ENCODE results near the gene ELAPOR2. TPM values are rescaled to one million over a fixed set of nuclear protein-coding genes. Genes with fewer than 3 reads are reported as not detected.
"Not testable (repeated sequence)": the region's sequence is repeated elsewhere in the genome, so short reads cannot be mapped to it uniquely, and the experiment has no call there.

ELAPOR2 gene, protein sequence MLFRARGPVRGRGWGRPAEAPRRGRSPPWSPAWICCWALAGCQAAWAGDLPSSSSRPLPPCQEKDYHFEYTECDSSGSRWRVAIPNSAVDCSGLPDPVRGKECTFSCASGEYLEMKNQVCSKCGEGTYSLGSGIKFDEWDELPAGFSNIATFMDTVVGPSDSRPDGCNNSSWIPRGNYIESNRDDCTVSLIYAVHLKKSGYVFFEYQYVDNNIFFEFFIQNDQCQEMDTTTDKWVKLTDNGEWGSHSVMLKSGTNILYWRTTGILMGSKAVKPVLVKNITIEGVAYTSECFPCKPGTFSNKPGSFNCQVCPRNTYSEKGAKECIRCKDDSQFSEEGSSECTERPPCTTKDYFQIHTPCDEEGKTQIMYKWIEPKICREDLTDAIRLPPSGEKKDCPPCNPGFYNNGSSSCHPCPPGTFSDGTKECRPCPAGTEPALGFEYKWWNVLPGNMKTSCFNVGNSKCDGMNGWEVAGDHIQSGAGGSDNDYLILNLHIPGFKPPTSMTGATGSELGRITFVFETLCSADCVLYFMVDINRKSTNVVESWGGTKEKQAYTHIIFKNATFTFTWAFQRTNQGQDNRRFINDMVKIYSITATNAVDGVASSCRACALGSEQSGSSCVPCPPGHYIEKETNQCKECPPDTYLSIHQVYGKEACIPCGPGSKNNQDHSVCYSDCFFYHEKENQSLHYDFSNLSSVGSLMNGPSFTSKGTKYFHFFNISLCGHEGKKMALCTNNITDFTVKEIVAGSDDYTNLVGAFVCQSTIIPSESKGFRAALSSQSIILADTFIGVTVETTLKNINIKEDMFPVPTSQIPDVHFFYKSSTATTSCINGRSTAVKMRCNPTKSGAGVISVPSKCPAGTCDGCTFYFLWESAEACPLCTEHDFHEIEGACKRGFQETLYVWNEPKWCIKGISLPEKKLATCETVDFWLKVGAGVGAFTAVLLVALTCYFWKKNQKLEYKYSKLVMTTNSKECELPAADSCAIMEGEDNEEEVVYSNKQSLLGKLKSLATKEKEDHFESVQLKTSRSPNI
- 10 to 100 TPM in 1 of 4 donors, 1 to 10 TPM in 3; 6.4 to 10.8 (median 8.5) TPM for polyA plus RNA-seq (ENCODE audit: insufficient read length in 4 of 4)

DNA sequence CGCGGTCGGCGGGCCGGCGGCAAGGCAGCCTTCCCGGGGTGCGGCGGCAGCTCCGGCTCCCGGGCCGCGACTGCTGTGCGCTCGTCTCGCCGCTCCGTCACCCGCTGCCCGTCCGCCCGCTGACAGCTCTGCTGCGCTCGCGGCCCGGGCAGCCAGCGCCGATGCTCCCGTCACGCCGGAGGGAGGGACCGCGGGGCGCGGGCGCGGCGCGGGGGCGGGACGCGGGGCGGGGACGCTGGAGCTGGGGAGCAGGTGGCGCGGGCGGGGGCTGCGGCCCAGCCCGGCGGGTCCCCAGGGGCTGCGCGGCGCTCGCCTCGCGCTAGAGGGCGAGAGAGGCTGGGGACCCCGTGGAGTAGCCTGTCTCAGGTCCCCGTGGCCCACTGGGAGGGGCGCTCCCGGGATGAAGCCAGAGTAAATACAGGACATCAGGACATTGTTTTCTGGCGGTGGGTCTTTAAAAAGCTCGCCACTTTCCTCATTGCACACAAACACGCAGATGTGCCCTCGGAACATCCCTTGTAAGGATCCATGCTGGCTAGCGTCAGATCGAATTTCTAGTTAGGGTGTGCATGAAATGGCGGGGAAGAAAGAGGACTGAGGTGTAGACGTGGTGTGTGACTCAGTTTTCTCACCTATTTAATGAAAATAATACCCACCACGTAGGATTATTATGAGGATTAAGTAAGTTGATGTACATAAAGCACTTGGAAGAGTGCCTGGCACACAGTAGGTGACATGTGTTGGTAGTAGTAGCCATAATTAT, at the start of gene ELAPOR2:
TSS of gene ELAPOR2 (minus strand) at position 130 of the 763 bp plus-strand sequence. CDS start 141 bp downstream, outside the sequence.
- DNase-seq (ENCODE audit: low read depth in 4 of 4, low spot score in 3 of 4): peak; percentile 37 to 61 (median 56)

- DNase-seq (ENCODE audit: low read depth in 4 of 4, low spot score in 3 of 4): no peak
Observed at GRCh38 chr7:87107949-87108776, 48.7 kb upstream of the ELAPOR2 start.

- DNase-seq (ENCODE audit: low read depth in 4 of 4, low spot score in 3 of 4): no peak
Observed at GRCh38 chr7:87106974-87107612, 47.6 kb upstream of the ELAPOR2 start.

- no peak for DNase-seq (ENCODE audit: low read depth in 4 of 4, low spot score in 3 of 4)
Observed at GRCh38 chr7:87105401-87105800, 45.9 kb upstream of the ELAPOR2 start.

GRCh38 chr7:87100326-87100725, 40.9 kb upstream of the ELAPOR2 start:
- no peak for DNase-seq (ENCODE audit: low read depth in 4 of 4, low spot score in 3 of 4)

- not testable (repeated sequence) for DNase-seq (ENCODE audit: low read depth in 4 of 4, low spot score in 3 of 4)
Observed at GRCh38 chr7:87097375-87097774, 37.9 kb upstream of the ELAPOR2 start.

GRCh38 chr7:87094322-87094721, 34.9 kb upstream of the ELAPOR2 start:
- no peak for DNase-seq (ENCODE audit: low read depth in 4 of 4, low spot score in 3 of 4)

DNA sequence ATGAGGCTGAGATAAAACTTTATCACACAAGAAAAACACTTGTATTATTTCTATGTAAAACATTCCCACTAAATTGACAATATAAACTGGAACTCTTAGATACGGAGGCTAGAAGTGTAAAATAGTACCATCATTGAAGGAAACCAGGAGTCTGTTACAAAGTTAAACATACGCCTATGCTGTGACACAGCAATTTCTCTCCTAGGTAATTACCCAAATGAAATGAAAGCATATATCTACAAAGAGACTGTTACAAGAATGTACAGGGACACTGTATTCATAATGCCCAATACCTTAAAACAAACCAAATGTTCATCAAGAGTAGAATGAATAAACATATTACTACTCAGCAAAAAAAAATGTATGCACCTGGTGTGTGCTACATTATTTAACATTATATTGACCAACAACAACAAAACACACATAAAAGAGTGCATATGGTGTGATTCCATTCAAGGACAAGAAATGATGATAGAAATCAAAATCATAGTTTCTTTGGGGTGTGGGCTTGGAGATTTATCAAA, 33.2 kb upstream of the ELAPOR2 start:
- DNase-seq (ENCODE audit: low read depth in 4 of 4, low spot score in 3 of 4): no peak

GRCh38 chr7:87091487-87092066, 32.1 kb upstream of the ELAPOR2 start:
- no peak for DNase-seq (ENCODE audit: low read depth in 4 of 4, low spot score in 3 of 4)

DNA sequence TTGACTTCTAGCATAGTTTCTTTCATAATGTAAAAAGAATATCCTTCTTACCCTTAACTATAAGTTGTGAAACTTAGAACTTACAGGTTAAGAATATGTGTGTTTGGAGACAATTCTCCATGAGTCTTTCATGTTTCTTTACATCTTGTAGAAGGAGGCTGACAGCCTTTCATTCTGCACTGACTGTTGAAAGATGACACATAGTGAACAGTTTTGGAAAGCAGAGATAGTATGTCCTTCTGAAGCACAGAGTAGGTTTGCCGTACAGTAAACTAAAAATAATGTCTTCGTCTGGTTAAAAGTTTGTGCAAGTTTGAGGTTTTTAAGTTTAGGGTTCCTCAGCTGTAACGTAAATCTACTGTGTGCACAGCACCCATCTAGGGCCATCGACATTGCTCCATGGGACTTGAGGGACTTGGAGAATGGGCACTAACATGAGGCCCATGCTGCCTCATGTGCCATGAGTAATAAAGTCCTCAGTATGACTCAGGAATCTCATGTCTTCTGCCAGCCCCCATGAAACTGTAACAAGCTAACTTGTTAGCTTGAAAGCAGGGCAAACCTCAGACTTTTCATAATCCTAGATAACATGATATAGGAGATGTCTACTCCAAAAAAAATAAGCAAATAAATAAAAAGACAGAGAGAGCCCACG, 24.5 kb upstream of the ELAPOR2 start:
- no peak for DNase-seq (ENCODE audit: low read depth in 4 of 4, low spot score in 3 of 4)

DNA sequence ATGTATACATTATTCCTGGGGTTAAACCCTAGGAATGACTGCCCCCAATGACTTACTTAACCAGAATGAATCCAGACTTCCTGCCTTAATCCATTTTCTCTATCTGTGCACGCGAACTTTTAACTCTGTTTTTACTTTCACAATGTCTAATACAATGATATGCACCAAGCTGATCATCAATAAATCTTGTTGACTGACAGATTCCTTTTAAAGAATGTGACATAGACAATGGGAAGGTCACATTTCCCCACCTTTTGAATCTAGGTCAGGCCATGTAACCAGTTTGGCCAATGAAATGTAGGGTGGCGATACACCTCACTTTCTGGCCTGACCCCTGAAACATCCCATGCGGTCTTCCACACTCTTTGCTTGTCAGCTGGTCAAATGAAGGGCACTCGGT, 23.2 kb upstream of the ELAPOR2 start:
- DNase-seq (ENCODE audit: low read depth in 4 of 4, low spot score in 3 of 4): no peak

GRCh38 chr7:87075671-87076404, 16.4 kb upstream of the ELAPOR2 start:
- no peak for DNase-seq (ENCODE audit: low read depth in 4 of 4, low spot score in 3 of 4)

GRCh38 chr7:87067788-87068187, 8.3 kb upstream of the ELAPOR2 start:
- no peak for DNase-seq (ENCODE audit: low read depth in 4 of 4, low spot score in 3 of 4)

GRCh38 chr7:87060288-87060537, 759 bp upstream of the ELAPOR2 start:
- no peak for DNase-seq (ENCODE audit: low read depth in 4 of 4, low spot score in 3 of 4)

- peak in 1 of 4 donors; percentile 2 for DNase-seq (ENCODE audit: low read depth in 4 of 4, low spot score in 3 of 4)
Observed at GRCh38 chr7:87058744-87059524, 520 bp downstream of the ELAPOR2 start.

DNA sequence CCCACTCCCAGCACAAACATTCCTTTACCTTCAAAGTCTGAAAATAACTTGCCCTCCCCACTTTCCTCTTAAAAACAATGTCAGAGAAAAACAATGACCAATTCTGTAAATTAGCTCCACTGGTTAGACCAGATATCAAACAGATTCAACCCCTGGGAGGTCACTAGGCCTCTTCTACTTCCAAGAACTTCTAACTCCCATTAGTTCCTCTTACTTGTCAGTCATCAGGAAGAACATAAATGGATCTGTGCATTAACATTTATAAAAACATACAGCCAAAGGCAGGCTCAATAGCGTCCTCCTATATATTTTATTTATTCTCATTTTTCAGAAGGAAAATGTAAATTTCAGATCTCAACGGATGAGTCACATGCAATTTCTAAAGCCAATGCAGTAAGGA, 2.2 kb downstream of the ELAPOR2 start:
- no peak for DNase-seq (ENCODE audit: low read depth in 4 of 4, low spot score in 3 of 4)

DNA sequence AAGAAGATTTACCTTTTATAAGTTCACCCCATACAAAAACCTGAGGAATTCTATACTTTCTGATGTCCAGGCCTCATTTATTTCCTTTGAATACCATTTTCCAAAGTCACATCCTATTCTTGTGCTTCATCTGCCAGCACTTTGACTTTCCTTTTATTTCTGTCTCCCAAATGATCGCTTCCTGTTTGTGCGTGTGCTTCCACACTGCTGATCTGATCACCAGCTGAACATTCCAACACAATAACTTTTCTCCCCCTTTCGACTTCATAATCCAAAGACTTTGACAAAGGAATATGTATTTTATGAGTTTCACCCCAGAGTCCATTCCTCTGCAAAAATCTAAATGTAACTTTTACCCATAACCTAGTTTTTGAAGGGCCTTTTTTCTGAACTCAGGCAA, 3.1 kb downstream of the ELAPOR2 start:
- DNase-seq (ENCODE audit: low read depth in 4 of 4, low spot score in 3 of 4): no peak
